GM19455 (cell line): Measurements from ENCODE around the gene C17orf114.

Experiments
- ATAC-seq: cut with Tn5 transposase; IDR thresholded peaks from one replicate; pipeline ENCODE4 v1.9.1; 2021; ENCODE audit not compliant: unreplicated experiment

C17orf114 gene

GRCh38 chr17:4823373-4824089, 21.4 kb upstream of the C17orf114 start:
- ATAC-seq = no peak

- no peak for ATAC-seq
Observed at GRCh38 chr17:4822835-4823234, 20.7 kb upstream of the C17orf114 start.

GRCh38 chr17:4818276-4818675, 16.1 kb upstream of the C17orf114 start:
- ATAC-seq = no peak

- ATAC-seq = no peak
Observed at GRCh38 chr17:4816826-4817225, 14.7 kb upstream of the C17orf114 start.

GRCh38 chr17:4815043-4815675, 13.0 kb upstream of the C17orf114 start:
- ATAC-seq = no peak

GRCh38 chr17:4812690-4813089, 10.6 kb upstream of the C17orf114 start:
- ATAC-seq = no peak

- ATAC-seq = no peak
Observed at GRCh38 chr17:4811471-4811870, 9.3 kb upstream of the C17orf114 start.

- no peak for ATAC-seq
Observed at GRCh38 chr17:4810696-4811290, 8.7 kb upstream of the C17orf114 start.

- no peak for ATAC-seq
Observed at GRCh38 chr17:4808378-4808767, 6.2 kb upstream of the C17orf114 start.

GRCh38 chr17:4807605-4808377, 5.7 kb upstream of the C17orf114 start:
- no peak for ATAC-seq

GRCh38 chr17:4806777-4807604, 4.9 kb upstream of the C17orf114 start, which contains the start of gene PLD2:
Gene PLD2, plus strand, starts transcription at chr17:4807152. Its CDS starts 621 bp downstream, at chr17:4807773.
- ATAC-seq = peak; percentile 85

GRCh38 chr17:4806456-4806776, 4.3 kb upstream of the C17orf114 start:
- no peak for ATAC-seq

- ATAC-seq = no peak
Observed at GRCh38 chr17:4800462-4801196, 1.5 kb downstream of the C17orf114 start.

- no peak for ATAC-seq
Observed at GRCh38 chr17:4796552-4796920, 5.6 kb downstream of the C17orf114 start.

- no peak for ATAC-seq
Observed at GRCh38 chr17:4795168-4795567, 7.0 kb downstream of the C17orf114 start.

GRCh38 chr17:4790705-4791088, 11.4 kb downstream of the C17orf114 start:
- ATAC-seq = no peak

GRCh38 chr17:4789951-4790704, 12.0 kb downstream of the C17orf114 start:
- ATAC-seq = peak; percentile 87

- ATAC-seq = peak; percentile 22
Observed at GRCh38 chr17:4789701-4789950, 12.5 kb downstream of the C17orf114 start.

- no peak for ATAC-seq
Observed at GRCh38 chr17:4788807-4789700, 13.1 kb downstream of the C17orf114 start, which contains the start of gene GLTPD2. Gene GLTPD2, plus strand, starts transcription at chr17:4788964. Its CDS starts 48 bp downstream, at chr17:4789012.
